HG02852 (cell line): ENCODE results near the gene LUZP2.
"Not testable (repeated sequence)": the region's sequence is repeated elsewhere in the genome, so short reads cannot be mapped to it uniquely, and the experiment has no call there.

Source experiments
- ATAC-seq: cut with Tn5 transposase; IDR thresholded peaks from one replicate; pipeline ENCODE4 v1.9.1; 2021; ENCODE audit warnings: mild to moderate bottlenecking, moderate library complexity; ENCODE audit not compliant: unreplicated experiment

Gene LUZP2

DNA sequence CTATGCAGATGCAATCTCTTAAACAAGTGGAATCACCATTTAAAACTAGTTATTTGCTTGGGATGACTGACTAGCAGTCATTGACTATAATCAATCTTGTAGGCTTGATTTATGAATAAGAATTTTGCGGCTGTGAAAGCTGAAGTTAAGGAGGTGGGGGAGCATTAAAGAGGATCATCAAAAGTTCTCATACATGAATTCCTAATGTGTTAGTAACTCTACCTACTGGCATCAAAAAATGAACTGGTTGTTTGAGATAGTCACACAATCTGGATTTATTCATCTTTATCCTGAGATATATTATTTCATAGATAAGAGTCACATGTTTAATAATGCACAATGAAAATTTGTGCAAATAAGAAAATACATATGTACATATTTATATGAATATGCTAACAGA lies 393.6 kb downstream of the LUZP2 start:
- no peak for ATAC-seq

DNA sequence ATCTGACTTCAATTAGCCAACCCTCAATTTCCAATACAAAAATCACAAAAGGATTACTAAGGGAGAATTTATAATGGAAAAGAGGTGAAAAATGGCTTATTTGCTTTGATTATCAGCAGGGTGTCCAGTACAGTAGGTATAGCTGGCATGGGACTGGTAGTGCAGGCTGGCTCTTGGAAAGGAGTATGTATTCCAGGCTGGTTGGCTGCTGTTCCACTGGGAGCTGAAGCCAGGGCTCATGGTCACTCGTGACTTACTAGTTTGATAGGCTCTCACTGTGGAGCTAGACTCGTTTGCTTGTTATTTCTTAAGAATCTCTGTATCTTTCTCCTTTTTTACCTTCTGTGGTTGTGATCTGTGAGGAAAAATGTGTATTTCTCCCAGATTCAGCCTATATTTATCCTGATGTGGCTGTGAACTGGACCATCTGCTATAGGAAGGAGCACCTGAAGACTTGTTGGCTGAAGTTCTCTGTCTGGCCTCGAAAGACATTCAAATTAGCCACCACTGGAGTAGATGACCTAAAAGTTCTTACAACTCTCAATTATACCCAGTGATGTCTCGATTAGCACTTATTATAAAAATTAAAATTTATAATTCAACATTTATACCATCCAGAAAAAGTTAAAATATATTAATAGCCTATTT lies 395.1 kb downstream of the LUZP2 start:
- not testable (repeated sequence) for ATAC-seq

DNA sequence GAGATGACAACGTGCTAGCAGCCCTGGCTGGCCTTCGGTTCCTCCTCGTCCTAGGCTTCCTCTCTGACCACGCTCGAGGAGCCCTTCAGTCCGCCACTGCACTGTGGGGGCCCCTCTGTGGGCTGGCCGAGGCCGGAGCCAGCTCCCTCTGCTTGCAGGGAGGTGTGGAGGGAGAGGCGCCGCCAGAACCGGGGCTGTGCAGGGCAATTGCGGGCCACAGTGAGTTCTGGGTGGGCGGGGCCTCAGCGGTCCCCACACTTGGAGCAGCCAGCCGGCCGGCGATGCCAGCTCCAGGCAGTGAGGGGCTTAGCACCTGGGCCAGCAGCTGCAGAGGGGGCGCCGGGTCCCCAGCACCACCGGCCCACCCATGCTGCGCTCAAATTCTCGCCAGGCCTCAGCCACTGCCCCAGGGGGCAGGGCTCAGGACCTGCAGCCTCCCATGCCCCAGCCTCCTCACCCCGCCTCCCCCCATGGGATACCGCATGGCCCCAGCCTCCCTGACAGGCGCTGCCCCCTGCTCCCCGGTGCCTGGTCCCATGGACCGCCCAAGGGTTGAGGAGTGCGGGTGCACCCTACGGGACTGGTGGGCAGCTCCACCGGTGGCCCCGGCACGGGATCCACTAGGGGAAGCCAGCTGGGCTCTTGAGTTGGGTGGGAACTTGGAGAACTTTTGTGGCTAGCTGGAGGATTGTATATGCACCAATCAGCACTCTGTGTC lies 399.4 kb downstream of the LUZP2 start:
- ATAC-seq: no peak

DNA sequence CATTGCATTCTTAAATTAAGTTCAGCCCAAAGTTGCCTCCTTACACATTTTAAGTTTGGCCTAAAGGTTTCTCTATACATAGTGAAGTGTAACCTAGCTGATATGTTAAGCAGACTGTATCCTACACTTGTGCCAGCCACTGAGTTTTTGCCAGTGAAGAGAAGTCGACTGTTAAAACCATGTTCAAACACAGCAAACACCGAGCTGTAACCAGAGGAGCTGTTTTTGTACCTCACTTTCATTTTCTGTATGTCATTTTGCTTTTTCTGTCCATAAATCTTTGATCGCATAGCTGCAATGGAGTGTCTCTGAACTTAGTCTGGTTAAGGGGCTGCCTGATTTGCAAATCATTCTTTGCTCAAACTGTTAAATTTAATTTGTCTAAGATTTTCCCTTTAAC lies 403.7 kb downstream of the LUZP2 start:
- ATAC-seq: no peak

DNA sequence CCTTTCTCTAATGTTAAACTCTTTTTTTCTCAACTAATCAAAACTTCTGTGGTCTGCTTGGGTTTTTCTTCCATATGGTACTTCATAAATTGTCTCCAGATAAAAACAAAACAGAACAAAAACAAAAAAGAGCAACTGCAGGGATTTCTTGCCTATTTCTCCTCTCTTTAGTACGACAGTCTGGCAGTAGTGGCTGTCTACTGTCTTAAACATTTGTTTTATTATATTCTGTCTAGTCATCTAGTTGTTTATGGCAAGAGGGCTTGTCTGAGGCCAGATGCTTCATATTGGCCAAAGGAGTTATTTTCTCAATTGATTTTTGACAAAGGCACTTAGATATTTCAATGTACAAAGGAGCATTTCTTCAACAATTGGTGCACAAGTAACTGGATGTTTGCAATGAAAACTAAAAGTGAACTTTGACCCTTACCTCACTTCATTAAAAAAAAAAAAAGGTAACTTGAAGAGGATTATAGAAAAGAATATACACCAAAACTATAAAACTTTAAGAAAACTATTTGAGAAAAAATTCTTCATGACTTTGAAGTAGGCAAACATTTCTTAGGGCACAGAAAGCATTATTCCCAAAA lies 404.2 kb downstream of the LUZP2 start:
- no peak for ATAC-seq

DNA sequence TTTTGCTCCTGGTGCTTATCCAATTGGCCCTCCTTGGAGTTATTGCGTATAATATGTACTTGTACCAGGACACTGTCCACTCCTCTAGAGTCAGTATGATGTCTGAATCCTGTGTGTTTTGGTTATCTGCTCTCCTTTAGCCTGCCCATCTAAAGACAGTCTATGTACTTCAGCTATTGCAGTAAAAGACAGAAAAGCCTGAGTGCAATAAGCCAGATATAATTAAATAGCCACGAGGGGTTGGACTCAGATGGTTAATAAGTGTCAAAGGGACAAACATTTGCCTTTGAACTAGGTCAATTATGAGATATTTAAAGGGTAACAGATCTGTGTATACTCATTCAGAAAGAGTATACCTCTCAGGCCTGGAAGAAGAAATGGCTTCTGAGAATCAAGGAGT lies 406.7 kb downstream of the LUZP2 start:
- ATAC-seq: no peak

DNA sequence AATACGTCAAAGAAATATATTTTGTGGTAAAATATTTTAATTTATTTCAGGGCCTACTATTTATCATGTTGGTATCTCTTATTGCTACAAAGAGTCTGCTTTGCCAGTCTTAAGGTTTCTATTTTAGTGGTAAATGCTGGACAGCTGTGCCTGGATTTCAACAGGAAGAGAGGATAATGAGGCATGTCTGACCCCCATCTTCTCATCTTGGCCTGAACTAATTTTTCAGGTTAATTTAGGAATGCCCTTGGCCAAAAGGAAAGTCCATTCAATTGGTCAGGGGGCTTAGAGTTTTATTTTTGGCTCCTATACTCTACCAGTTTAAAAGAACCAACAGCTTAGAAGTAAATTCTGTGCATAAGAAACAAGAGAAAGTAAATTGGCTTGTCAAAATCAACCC lies 428.2 kb downstream of the LUZP2 start:
- ATAC-seq: no peak

DNA sequence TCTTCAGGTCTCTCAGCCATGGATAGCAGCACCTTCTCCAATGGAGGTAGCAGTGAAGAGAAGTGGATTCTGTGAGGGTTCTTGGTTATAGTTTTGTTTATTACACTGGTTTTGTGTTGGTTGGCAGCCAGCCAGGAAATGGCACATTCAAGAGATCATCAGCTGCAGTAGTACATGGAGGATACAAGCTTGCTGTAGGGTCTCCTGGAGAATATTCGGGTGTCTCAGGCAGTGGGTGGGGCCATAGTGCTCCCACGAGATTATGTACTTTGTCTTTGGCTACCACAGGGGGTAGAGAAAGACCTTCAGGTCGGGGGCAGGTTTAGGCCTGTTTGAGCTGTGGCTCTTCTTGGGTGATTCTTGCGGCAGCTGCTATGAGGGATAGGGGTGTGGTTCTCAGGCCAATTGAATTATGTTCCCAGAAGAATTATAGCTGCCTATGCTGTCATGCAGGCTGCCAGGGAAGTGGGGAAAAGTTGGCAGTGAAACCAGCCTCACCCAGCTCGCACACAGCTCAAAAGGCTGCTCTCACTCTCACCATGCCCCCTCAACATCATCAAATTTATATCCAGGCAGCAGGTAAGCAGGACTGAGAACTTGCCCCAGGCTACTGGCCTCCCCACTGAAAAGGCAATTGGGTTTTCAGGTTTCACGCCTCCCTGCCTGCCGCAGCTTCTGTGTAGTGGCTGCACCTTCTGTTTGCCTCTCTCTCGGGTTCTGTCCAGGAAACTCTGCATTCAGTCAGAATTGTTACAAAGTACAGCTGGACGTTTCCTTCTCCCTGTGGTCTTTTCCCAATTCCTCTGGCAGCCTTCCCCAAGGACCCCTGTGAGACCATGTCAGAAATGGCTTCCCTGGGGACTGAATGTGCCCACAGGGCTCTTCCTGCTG lies 435.5 kb downstream of the LUZP2 start:
- ATAC-seq: no peak

DNA sequence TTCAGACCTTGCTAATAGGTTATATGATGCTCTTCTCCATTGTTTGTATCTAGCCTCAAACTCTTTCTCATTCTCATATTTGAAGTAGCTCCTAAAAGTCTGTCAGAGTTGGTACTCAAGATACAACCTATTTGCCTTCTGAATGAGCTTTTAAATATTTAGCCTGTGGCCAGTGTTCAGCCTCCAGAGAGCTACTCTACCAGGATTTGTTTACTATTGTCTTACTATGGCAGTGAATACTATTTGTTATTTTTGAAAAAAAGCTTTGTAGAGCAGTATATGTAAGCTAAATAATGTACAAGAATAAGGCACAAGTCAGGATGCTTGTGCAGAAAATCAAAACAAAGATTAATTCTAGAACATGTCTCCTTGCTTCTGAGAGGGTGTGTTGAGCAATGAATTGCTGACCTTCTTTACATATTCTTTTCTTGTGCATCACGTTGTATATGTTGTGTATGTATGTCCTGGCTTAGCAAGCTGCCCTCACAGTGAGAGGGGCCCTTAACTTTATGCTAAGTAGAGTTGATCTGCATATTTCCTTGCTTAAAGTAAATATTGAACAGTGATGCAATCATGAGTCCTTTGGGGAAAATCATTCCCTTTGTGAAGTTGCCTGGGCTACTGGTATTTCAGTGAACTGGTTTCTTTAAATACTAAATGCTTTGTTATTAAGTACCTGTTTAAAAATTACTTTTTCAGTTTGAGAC lies 438.0 kb downstream of the LUZP2 start:
- ATAC-seq: no peak

DNA sequence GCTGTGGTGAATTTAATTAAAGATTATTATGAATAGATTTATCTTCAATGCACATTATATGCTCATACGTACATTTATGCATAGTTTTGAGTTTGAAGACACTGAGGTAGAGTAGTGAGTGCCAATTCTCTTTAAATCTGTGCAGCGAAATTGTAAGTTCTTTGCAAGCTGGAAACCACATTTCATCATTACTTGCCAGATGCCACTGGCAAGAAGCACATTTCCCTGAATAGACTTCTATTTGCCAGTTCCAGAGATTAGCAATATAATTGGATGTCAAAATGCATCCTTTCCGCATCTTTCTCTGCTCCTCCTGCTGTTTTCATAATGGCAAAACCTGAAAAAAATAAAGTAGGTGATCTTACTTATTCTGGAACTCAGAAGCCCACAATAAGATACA lies 448.0 kb downstream of the LUZP2 start:
- ATAC-seq: no peak

DNA sequence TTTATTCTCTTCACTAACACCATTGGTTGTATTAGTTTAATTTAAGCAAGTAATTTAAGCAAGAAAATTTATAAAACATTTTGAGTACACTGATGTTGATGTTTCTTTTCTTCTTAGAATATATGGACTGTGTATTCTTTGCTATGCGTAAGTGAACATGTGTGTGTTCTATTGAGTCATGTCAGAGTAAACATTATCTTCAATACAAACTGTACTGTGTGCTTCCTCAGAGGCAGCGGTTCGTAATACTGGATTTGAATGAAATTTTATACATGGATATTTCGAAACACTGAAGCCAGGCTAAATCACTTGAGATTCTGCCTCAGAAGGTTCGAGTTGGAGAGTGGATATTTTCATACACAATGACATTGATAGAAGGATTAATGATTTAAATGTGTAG lies 452.6 kb downstream of the LUZP2 start:
- no peak for ATAC-seq

DNA sequence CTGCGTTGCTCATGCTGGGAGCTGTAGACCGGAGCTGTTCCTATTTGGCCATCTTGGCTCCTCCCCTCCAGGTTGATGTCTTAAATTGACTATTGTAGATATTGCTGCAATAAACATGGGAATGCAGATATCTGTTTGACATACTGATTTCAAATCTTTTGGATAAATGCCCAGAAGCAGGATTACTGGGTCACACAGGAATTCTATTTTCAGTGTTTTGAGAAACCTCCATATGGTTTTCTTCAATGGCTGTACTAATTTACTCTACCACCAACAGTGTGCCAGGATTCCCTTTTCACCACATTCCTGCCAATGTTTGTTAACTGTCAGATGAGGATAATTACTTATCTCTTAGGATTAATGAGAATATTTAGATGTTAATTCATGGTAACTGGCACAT lies 467.0 kb downstream of the LUZP2 start:
- no peak for ATAC-seq

DNA sequence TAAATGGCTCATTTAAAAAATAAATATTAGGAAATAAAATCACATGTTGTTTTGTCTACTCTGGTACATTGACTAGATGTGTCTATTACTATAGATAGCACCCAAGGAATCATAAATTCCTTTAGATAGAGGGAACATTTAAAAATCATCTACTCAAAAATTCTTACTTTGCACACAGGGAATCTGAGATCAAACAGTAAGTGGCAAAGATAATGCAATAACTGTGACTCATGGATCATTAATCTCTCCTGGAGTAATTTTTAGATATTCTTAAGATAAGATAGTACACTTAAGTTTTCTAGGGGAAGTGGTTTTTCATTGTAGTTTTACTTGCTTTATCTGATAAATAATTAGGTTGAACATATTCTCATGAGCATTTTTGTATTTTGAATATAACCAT lies 468.9 kb downstream of the LUZP2 start:
- ATAC-seq: no peak

DNA sequence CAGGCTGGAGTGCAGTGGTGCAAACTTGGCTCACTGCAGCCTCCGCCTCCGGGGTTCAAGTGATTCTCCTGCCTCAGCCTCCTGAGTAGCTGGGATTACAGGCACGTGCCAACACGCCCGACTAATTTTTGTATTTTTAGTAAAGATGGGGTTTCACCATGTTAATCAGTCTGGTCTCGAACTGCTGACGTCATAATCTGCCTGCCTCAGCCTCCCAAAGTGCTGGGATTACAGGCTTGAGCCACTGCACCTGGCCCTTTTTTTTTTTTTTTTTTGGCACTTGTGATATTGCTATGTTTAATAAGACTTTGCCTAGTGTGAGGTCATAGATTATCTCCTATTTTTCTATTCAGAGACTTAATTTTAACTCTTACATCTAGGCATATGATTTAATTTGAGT lies 497.1 kb downstream of the LUZP2 start:
- ATAC-seq: not testable (repeated sequence)

DNA sequence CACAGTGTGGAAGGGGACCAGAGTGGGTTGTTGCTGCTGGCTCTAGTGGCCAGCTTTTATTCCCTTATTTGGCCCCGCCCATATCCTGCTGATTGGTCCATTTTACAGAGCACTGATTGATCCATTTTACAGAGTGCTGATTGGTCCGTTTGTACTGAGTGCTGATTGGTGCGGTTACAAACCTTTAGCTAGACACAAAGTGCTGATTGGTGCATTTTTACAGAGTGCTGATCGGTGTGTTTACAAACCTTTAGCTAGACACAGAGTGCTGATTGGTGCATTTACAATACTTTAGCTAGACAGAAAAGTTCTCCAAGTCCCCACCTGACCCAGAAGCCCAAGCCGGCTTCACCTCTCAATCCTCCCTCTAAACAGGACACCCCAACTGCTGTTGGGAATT lies 503.1 kb downstream of the LUZP2 start:
- ATAC-seq: not testable (repeated sequence)

DNA sequence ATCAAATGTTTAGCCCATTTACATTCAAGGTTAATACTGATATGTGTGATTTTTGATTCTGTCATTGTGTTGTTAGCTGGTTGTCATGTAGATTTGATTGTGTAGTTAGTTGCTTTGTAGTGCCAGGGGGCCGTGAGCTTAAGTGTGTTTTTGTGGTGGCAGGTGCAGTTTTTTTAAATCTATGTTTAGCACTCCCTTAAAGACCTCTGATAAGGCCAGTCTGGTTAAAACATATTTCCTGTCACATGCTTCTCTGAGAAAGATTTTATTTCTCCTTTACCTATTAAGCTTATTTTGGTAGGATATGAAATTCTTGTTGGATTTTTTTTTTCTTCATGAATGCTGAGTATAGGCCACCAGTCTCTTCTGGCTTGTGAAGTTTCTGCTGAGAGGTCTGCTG lies 540.6 kb downstream of the LUZP2 start:
- no peak for ATAC-seq

DNA sequence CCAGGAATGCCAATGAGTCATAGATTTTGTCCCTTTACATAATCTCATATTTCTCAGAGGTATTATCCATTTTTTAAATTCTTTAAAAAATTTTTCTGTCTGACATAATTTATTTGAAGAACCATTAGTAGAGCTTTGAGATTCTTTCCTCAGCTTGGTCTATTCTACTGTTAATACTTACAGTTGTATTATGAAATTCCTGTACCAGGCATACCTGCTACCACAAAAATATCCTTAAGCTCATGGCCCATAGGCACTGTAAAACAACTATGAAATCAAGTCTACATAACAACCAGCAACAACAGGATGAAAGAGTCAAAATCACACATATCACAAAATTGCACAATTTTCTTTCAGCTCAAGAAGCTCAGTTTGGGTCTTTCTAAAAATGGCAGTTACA lies 541.3 kb downstream of the LUZP2 start:
- no peak for ATAC-seq

DNA sequence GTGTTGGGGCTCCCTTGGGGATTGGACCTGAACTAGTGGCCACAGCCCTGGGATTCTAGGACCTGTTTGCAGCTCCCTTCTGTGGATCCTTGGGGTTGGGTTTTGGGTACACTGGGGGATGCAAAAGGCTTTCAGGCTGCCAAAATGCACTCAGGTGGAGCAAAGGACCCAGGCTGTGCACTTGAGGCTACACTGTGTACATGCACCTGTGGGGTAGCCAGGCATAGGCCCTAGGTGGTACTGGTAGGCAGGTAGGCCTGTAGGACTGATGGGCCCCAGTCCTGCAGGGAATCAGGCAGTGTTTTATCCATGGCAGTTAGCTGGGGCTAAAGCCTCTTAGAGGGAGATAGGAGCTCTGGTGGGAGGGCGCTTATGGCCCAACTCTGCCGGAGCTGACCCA lies 542.3 kb downstream of the LUZP2 start:
- ATAC-seq: no peak

DNA sequence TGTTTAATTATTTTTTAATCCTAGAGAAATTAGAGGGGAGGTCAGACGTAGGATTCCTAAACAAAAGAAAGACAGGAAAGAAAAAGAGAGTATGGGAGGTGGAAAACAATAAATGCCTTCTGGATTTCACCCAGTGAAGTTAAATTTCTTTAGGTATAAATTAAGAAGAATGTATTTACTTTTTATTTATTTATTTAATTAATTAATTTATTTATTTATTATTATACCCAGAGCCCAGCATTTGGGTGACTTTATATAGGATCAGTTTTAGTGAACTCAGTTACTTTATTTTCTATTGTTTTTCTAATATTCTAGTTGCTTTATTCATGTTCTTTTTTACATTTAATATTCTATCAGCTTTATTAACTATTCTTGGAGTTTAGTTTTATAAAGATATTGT lies 551.8 kb downstream of the LUZP2 start:
- ATAC-seq: no peak

DNA sequence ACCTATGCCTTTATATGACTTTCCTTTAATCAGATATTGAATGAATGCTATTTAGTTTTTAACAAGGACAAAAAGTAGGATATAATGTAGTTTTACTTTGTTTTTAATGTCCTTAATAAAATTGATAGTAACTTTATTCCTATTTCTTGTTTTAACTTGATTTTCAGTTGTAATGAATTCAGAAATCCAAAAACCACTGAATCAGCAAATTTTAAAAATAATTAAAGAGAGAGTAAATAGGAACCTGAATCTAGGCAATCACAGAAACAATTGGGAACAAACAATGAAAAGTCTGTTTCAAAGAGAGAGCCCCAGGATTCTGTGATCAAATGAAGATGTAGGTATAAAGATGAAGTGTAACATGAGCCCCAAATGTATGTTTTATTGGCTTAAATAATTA lies 556.0 kb downstream of the LUZP2 start:
- ATAC-seq: no peak

DNA sequence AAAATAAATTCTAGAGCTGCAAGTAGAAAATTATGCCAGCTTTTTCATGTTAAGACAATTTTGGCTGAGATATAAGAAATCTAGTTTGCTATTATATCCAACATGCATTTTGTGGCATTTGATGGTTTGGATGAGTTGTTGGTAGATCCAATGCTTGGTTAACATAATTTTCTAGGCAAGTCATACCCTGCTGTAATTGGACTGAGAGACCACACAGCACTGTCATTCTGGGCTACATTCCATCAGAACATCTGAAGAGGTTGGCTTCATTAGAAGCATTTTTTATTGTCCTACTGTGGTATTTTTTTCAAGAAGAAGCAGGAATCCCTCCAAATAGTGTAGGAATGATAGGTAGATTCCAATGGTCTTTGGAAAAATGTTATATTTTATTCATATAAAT lies 561.0 kb downstream of the LUZP2 start:
- ATAC-seq: no peak
